IMR-90 (cell line): Measurements from ENCODE around the gene HECTD1. TPM values are rescaled to one million over a fixed set of nuclear protein-coding genes. Genes with fewer than 3 reads are reported as not detected.

Experiments
- ATAC-seq: fragments of 200-7000 bp; cut with Tn5 transposase; 2 replicates; pipeline ENCODE4 v1.9.1; 2020; ENCODE audit warnings: low read depth, mild to moderate bottlenecking, moderate library complexity
- BruUV-seq: library from RNA; stranded (reverse); fragments of 400-500 nt; replicated peaks from 2 replicates; lab custom pipeline; 2021; lab: Mats Ljungman, UMichigan
- CTCF ChIA-PET: fragments of 300-600 bp; formaldehyde crosslinking; extraction: SDS; loops from one replicate; lab custom pipeline; 2021; ENCODE audit warnings: antibody characterized with exemption; lab: Yijun Ruan, JAX
- POLR2A ChIA-PET: fragments of 300-600 bp; sonication (Branson Sonifier 250); formaldehyde crosslinking; loops from one replicate; lab custom pipeline; 2022; ENCODE audit warnings: antibody characterized with exemption; ENCODE audit not compliant: unreplicated experiment; lab: Charles Lee
- DNase-seq: peaks from one replicate; pipeline ENCODE4 v3.0.0; 2013
- H2AFZ ChIP-seq: replicated peaks from 2 replicates; pipeline ENCODE3; 2013; ENCODE audit warnings: low read length, mild to moderate bottlenecking; ENCODE audit not compliant: poor library complexity
- H2AK5ac ChIP-seq: 2 replicates; pipeline ENCODE4 v1.6.1; 2013; ENCODE audit warnings: low read depth, low read length, inconsistent platforms
- H2AK9ac ChIP-seq: replicated peaks from 2 replicates; pipeline ENCODE3; 2013; ENCODE audit warnings: mild to moderate bottlenecking, low read depth, low read length, moderate library complexity; ENCODE audit not compliant: poor library complexity
- H2BK120ac ChIP-seq: 2 replicates; pipeline ENCODE4 v1.6.1; 2013; ENCODE audit warnings: low read depth, low read length, inconsistent platforms
- H2BK15ac ChIP-seq: 3 replicates; pipeline ENCODE4 v1.6.1; 2013; ENCODE audit warnings: low read depth, low read length, inconsistent platforms
- H2BK20ac ChIP-seq: 2 replicates; pipeline ENCODE4 v1.6.1; 2013; ENCODE audit warnings: low read depth, mild to moderate bottlenecking, inconsistent platforms, low read length, moderate library complexity
- H2BK5ac ChIP-seq: 2 replicates; pipeline ENCODE4 v1.6.1; 2013; ENCODE audit warnings: mild to moderate bottlenecking, low read depth, low read length, inconsistent platforms; ENCODE audit not compliant: poor library complexity, severe bottlenecking
- H3K14ac ChIP-seq: replicated peaks from 2 replicates; pipeline ENCODE4 v1.6.1; 2013; ENCODE audit warnings: low read depth, low read length, inconsistent platforms
- H3K18ac ChIP-seq: 2 replicates; pipeline ENCODE4 v1.6.1; 2013; ENCODE audit warnings: low read depth, low read length, control low read depth
- H3K23ac ChIP-seq: 2 replicates; pipeline ENCODE4 v1.6.1; 2013; ENCODE audit warnings: low read depth, low read length, inconsistent platforms
- H3K27ac ChIP-seq: 2 replicates; pipeline ENCODE4 v1.5.1; 2013; ENCODE audit warnings: mild to moderate bottlenecking, control low read depth, low read length; ENCODE audit not compliant: insufficient read depth
- H3K27me3 ChIP-seq: 2 replicates; pipeline ENCODE4 v1.6.1; 2013; ENCODE audit warnings: low read length; ENCODE audit not compliant: control insufficient read depth, insufficient read depth
- H3K36me3 ChIP-seq: 2 replicates; pipeline ENCODE4 v1.6.1; 2013; ENCODE audit warnings: low read length, mixed read lengths; ENCODE audit not compliant: control insufficient read depth, insufficient read depth
- H3K4ac ChIP-seq: 2 replicates; pipeline ENCODE4 v1.6.1; 2013; ENCODE audit warnings: low read depth, low read length, inconsistent platforms
- H3K4me1 ChIP-seq: 2 replicates; pipeline ENCODE4 v1.6.1; 2013; ENCODE audit warnings: low read length, mixed read lengths; ENCODE audit not compliant: control insufficient read depth, insufficient read depth
- H3K4me2 ChIP-seq: 2 replicates; pipeline ENCODE4 v1.6.1; 2013; ENCODE audit warnings: low read depth, mild to moderate bottlenecking, control low read depth, low read length, moderate library complexity
- H3K4me3 ChIP-seq: 2 replicates; pipeline ENCODE4 v1.5.1; 2013; ENCODE audit warnings: low read depth, mild to moderate bottlenecking, control low read depth, low read length, moderate library complexity; ENCODE audit not compliant: insufficient read depth
- H3K56ac ChIP-seq: 2 replicates; pipeline ENCODE4 v1.6.1; 2013; ENCODE audit warnings: low read length, inconsistent platforms; ENCODE audit not compliant: insufficient read depth; ENCODE audit errors: extremely low read depth
- H3K79me1 ChIP-seq, 2 experiments: 2 replicates each; pipeline ENCODE4 v1.6.1; 2013; ENCODE audit warnings: low read length in 2 of 2, inconsistent platforms in 1 of 2, low read depth in 1 of 2
- H3K9ac ChIP-seq: 2 replicates; pipeline ENCODE4 v1.6.1; 2013; ENCODE audit warnings: low read depth, low read length, control low read depth
- H3K9me1 ChIP-seq: 2 replicates; pipeline ENCODE4 v1.6.1; 2013; ENCODE audit warnings: low read length, inconsistent platforms; ENCODE audit not compliant: insufficient read depth
- H3K9me3 ChIP-seq: 2 replicates; pipeline ENCODE4 v1.6.1; 2013; ENCODE audit warnings: low read length; ENCODE audit not compliant: control insufficient read depth, insufficient read depth
- H4K20me1 ChIP-seq: 2 replicates; pipeline ENCODE4 v1.6.1; 2013; ENCODE audit warnings: low read length, inconsistent platforms; ENCODE audit not compliant: insufficient read depth
- H4K5ac ChIP-seq: 2 replicates; pipeline ENCODE4 v1.6.1; 2013; ENCODE audit warnings: mild to moderate bottlenecking, low read depth, low read length, control low read depth
- H4K8ac ChIP-seq, 2 experiments: 2 replicates each; pipeline ENCODE4 v1.6.1; 2013; ENCODE audit warnings: low read depth in 2 of 2, low read length in 2 of 2, control low read depth in 1 of 2, inconsistent platforms in 1 of 2
- H4K91ac ChIP-seq: 2 replicates; pipeline ENCODE4 v1.6.1; 2013; ENCODE audit warnings: low read depth, low read length, inconsistent platforms; ENCODE audit not compliant: insufficient read depth
- CEBPB ChIP-seq: IDR thresholded peaks from 2 replicates; pipeline ENCODE4 v1.6.1; 2012; ENCODE audit warnings: low read depth, low read length, improper control_type of control experiment
- ELK1 ChIP-seq: fragments of 150-350 bp; IDR thresholded peaks from 2 replicates; pipeline ENCODE4 v1.6.1; 2016; ENCODE audit warnings: low read depth, mild to moderate bottlenecking, low read length, moderate library complexity, borderline replicate concordance
- FOS ChIP-seq: fragments of 150-350 bp; IDR thresholded peaks from 2 replicates; pipeline ENCODE4 v1.6.1; 2016; ENCODE audit warnings: low read depth, low read length
- MAFK ChIP-seq: IDR thresholded peaks from 2 replicates; pipeline ENCODE4 v1.6.1; 2012; ENCODE audit warnings: low read depth, low read length, improper control_type of control experiment
- MAZ ChIP-seq: IDR thresholded peaks from 2 replicates; pipeline ENCODE4 v1.6.1; 2012; ENCODE audit warnings: low read depth, mild to moderate bottlenecking, low read length, improper control_type of control experiment, moderate library complexity, borderline replicate concordance
- MXI1 ChIP-seq: IDR thresholded peaks from 2 replicates; pipeline ENCODE4 v1.6.1; 2012; ENCODE audit warnings: low read depth, mild to moderate bottlenecking, low read length, moderate library complexity, borderline replicate concordance
- NFE2L2 ChIP-seq: fragments of 150-350 bp; IDR thresholded peaks from 2 replicates; pipeline ENCODE4 v1.6.1; 2016; ENCODE audit warnings: low read depth, mild to moderate bottlenecking, low read length
- RAD21 ChIP-seq: IDR thresholded peaks from 2 replicates; pipeline ENCODE4 v1.6.1; 2012; ENCODE audit warnings: low read length, improper control_type of control experiment
- RCOR1 ChIP-seq: IDR thresholded peaks from 2 replicates; pipeline ENCODE4 v1.6.1; 2012; ENCODE audit warnings: mild to moderate bottlenecking, low read length, improper control_type of control experiment; ENCODE audit not compliant: insufficient replicate concordance
- RFX5 ChIP-seq: IDR thresholded peaks from 2 replicates; pipeline ENCODE4 v1.8.0; 2012; ENCODE audit warnings: low read depth, mild to moderate bottlenecking, low read length, moderate library complexity
- SMC3 ChIP-seq: fragments of 150-350 bp; IDR thresholded peaks from 2 replicates; pipeline ENCODE4 v1.6.1; 2016; ENCODE audit warnings: low read depth, mild to moderate bottlenecking, antibody characterized with exemption, low read length, moderate library complexity
- USF2 ChIP-seq: fragments of 150-350 bp; IDR thresholded peaks from 2 replicates; pipeline ENCODE4 v1.6.1; 2017; ENCODE audit warnings: mild to moderate bottlenecking, antibody characterized with exemption, low read length, low read depth
- WGBS, 2 experiments: methylation state at CpG; one replicate each; pipeline versions ENCODE4 v1.1.5 to v1.1.7; 2013; ENCODE audit warnings: missing lambda C conversion rate in 2 of 2; ENCODE audit not compliant: insufficient read length in 1 of 2; ENCODE audit errors: extremely low coverage in 2 of 2; 5-methylcytosine and 5-hydroxymethylcytosine counted together
- dilution Hi-C: fragments of 300-500 bp; cut with HindIII; formaldehyde crosslinking; loops from one replicate; pipeline ENCODE4 v1.14.3; 2018; ENCODE audit warnings: low sequenced_read_pairs; ENCODE audit not compliant: unreplicated experiment
- in situ Hi-C: fragments of 300-500 bp; cut with MboI; formaldehyde crosslinking; loops from 3 replicates; pipeline ENCODE4 v1.14.3; 2019; ENCODE audit warnings: low sequenced_read_pairs, inconsistent platforms, mixed read lengths
- intact Hi-C: fragments of 100-400 bp; cut with micrococcal nuclease; formaldehyde crosslinking; loops from 2 replicates; pipeline ENCODE4 v1.10.0; 2022
- polyA plus RNA-seq, 3 experiments: library from polyadenylated mRNA; depleted of rRNA; stranded (reverse); fragments of >200 nt; gene quantifications; 2 replicates each; pipeline ENCODE4 v1.2.3, GENCODE V29; 2012; ENCODE audit warnings: low replicate concordance in 1 of 3
- total RNA-seq: library from RNA; depleted of rRNA; stranded (reverse); fragments of >200 nt; gene quantifications from 2 replicates; pipeline ENCODE4 v1.2.3, GENCODE V29; 2012

Gene HECTD1
- total and polyA plus RNA-seq, 2 of the 4 experiments (the other 2 are of a cell fraction) = 48.5 to 228 TPM

- no peak overlapping the region for H3K4ac ChIP-seq
- H3K14ac ChIP-seq = no peak overlapping the region
- no peak overlapping the region for H3K23ac ChIP-seq
- in situ Hi-C loops = no loop called here
- no peak overlapping the region for H4K8ac ChIP-seq
- POLR2A ChIA-PET = no interaction called here
- H2AFZ ChIP-seq = no peak overlapping the region
- no peaks in the 10 kb centered on the region for H3K9me3 ChIP-seq
- no peak overlapping the region for H3K18ac ChIP-seq
- H3K27ac ChIP-seq = no peak overlapping the region
- H4K5ac ChIP-seq = no peak overlapping the region
- H2BK120ac ChIP-seq = no peak overlapping the region
- H2BK15ac ChIP-seq = no peak overlapping the region
- WGBS, 2 experiments = 100% methylated on average over 6 of the region's 8 CpGs; no CpG with 5 or more reads in 1 of the 2 experiments
- peaks cover 8% of the 10 kb centered on the region for H3K36me3 ChIP-seq
- peaks cover 21 to 77% of the 10 kb centered on the region in 2 experiments for H3K79me1 ChIP-seq
- H2AK5ac ChIP-seq = no peak overlapping the region
- BruUV-seq = no TSS peak
- H3K9me1 ChIP-seq = peaks cover 13% of the 10 kb centered on the region
- no peak overlapping the region for H3K4me3 ChIP-seq
- no peak for TF ChIP-seq FOS
- TF ChIP-seq CEBPB = no peak
- TF ChIP-seq NFE2L2 = no peak
- no peak for TF ChIP-seq ELK1
- no peak for TF ChIP-seq RFX5
- TF ChIP-seq MAFK = no peak
- no peak for TF ChIP-seq USF2
- TF ChIP-seq MXI1 = no peak
- TF ChIP-seq RAD21 = no peak
- no peak for TF ChIP-seq MAZ
- no peak for TF ChIP-seq RCOR1
- TF ChIP-seq SMC3 = no peak
- dilution Hi-C loops = no loop called here
- H4K20me1 ChIP-seq = peaks cover 38% of the 10 kb centered on the region
- H2BK20ac ChIP-seq = no peak overlapping the region
- H3K27me3 ChIP-seq = no peaks in the 10 kb centered on the region
- H4K91ac ChIP-seq = no peak overlapping the region
- ATAC-seq (no peak), DNase-seq (no peak)
- H3K4me2 ChIP-seq = no peak overlapping the region
- no peak overlapping the region for H2BK5ac ChIP-seq
- H3K4me1 ChIP-seq = peaks cover 8% of the 10 kb centered on the region
- intact Hi-C loops = no loop called here
- H2AK9ac ChIP-seq = no peak overlapping the region
- H3K9ac ChIP-seq = no peak overlapping the region
- H3K56ac ChIP-seq = no peak overlapping the region
- CTCF ChIA-PET = interaction anchor here (1.4 kb wide), 1 partner anchor 11 kb away, joined by 3 read pairs; the partner anchor contains the start of gene HECTD1
These were observed 10.6 kb downstream of the HECTD1 start for GRCh38 chr14:31196839-31197492.
